NB4 (cell line): ENCODE measurements around the gene VEGFB.

Experiments used
- MYC ChIP-seq: IDR thresholded peaks from 2 replicates; pipeline ENCODE4 v1.6.1; 2011; ENCODE audit warnings: low read depth, low read length
- POLR2A ChIP-seq: IDR thresholded peaks from 2 replicates; pipeline ENCODE4 v1.6.1; 2011; ENCODE audit warnings: mild to moderate bottlenecking; ENCODE audit not compliant: insufficient read length; ENCODE audit errors: extremely low read depth
- TF ChIP-seq, protein P1 (sequence below): IDR thresholded peaks from one replicate; pipeline ENCODE4 v1.5.1; 2012; ENCODE audit warnings: low read depth, low read length
- TF ChIP-seq, protein P2 (sequence below): IDR thresholded peaks from 2 replicates; pipeline ENCODE4 v1.6.1; 2011; ENCODE audit warnings: low read depth, low read length

DNA sequence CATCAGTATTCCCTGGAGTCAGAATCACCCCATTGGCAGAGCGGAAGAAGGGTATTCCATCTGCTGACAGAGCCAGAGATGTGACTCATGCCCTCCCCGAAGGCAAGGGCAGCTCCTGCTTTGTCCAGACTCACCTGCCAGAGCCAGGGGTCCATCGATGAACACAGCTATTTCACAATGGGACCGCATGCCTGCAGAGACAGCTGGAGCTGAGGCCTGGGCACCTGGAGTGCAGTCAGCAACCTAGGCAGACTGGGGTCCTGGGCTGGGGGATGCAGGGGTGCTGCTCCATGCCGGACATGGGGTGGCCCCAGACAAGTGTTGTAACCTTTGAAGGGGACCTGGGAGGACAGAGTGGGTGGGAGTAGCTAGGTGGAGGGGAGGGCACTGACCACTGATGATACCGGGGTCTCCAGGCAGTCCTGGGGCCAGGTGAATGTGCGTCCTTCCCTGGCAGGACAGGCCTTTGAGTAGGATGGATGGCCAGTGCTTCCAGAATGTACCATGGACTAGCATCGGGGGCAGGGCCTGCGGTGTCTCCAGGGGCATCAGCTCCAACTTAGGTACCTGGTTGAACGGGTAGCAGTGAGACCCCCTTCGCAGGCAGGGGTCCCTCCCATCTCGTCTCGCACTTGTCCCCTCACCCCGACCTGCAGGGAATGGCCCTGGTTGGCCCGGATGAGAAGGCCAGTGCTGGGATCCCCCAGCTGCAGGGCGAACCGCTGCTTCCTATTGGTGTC is 10.1 kb upstream of the VEGFB start:
- TF ChIP-seq, protein P1, sequence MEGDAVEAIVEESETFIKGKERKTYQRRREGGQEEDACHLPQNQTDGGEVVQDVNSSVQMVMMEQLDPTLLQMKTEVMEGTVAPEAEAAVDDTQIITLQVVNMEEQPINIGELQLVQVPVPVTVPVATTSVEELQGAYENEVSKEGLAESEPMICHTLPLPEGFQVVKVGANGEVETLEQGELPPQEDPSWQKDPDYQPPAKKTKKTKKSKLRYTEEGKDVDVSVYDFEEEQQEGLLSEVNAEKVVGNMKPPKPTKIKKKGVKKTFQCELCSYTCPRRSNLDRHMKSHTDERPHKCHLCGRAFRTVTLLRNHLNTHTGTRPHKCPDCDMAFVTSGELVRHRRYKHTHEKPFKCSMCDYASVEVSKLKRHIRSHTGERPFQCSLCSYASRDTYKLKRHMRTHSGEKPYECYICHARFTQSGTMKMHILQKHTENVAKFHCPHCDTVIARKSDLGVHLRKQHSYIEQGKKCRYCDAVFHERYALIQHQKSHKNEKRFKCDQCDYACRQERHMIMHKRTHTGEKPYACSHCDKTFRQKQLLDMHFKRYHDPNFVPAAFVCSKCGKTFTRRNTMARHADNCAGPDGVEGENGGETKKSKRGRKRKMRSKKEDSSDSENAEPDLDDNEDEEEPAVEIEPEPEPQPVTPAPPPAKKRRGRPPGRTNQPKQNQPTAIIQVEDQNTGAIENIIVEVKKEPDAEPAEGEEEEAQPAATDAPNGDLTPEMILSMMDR, result no peak
- no peak for TF ChIP-seq POLR2A
- TF ChIP-seq, protein P2, sequence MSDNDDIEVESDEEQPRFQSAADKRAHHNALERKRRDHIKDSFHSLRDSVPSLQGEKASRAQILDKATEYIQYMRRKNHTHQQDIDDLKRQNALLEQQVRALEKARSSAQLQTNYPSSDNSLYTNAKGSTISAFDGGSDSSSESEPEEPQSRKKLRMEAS, result no peak
- TF ChIP-seq MYC, result no peak
